ENCODE results near the gene FBXL17. TPM values are rescaled to one million over a fixed set of nuclear protein-coding genes. Genes with fewer than 3 reads are reported as not detected.

The FBXL17 gene
- total RNA-seq, 1 experiment from 2014 or later, result 5.3 TPM

- Histone ChIP-seq H3K79me2 (ENCODE audit: insufficient read depth, low read length) (no peaks in the 10 kb centered on the region), H2BK12ac (ENCODE audit: insufficient read length, low read depth, low read length) (no peak overlapping the region), H3K23me2 (ENCODE audit: insufficient read length, low read depth, low read length, poor library complexity, severe bottlenecking) (no peaks in the 10 kb centered on the region), H4K91ac (ENCODE audit: insufficient read length, low read depth, low read length) (no peak overlapping the region), H2BK20ac (ENCODE audit: low read depth, low read length, poor library complexity, severe bottlenecking) (no peak overlapping the region), H3K9ac (ENCODE audit: extremely low read depth, insufficient read length, low read length) (no peak overlapping the region), H2BK120ac (ENCODE audit: low read depth, low read length, poor library complexity, severe bottlenecking) (no peak overlapping the region), H3K23ac (ENCODE audit: insufficient read length, low read depth, low read length) (no peak overlapping the region), H3K56ac (ENCODE audit: insufficient read length, low read depth, low read length) (no peak overlapping the region), H2BK15ac (ENCODE audit: low read depth, low read length) (no peak overlapping the region), H4K5ac (ENCODE audit: insufficient read length, low read depth, low read length) (no peak overlapping the region), H2AK5ac (ENCODE audit: insufficient read length, low read length) (no peak overlapping the region), H3K79me1 (ENCODE audit: insufficient read depth, low read depth, low read length, poor library complexity, severe bottlenecking) (no peaks in the 10 kb centered on the region), H3K4ac (ENCODE audit: low read depth, low read length) (no peak overlapping the region), H3K27ac (ENCODE audit: insufficient read length, low read depth, low read length) (no peak overlapping the region), H3K4me2 (ENCODE audit: insufficient read depth, insufficient read length, low read length) (no peak overlapping the region), H3K9me3 (ENCODE audit: control insufficient read depth, low read depth, low read length) (no peaks in the 10 kb centered on the region), H3T11ph (ENCODE audit: low read length) (no peak overlapping the region), H4K8ac (replicated peaks; ENCODE audit: insufficient read length, low read depth, low read length) (no peak overlapping the region), H3K4me1 (ENCODE audit: insufficient read depth, low read length) (peaks cover 2% of the 10 kb centered on the region; the same call in 1 of the 2 replicates), H3K18ac (ENCODE audit: insufficient read length, low read depth, low read length) (peak overlapping the region; percentile 13), H2BK5ac (ENCODE audit: insufficient read length, low read length) (no peak overlapping the region), H2AFZ (ENCODE audit: low read length) (no peak overlapping the region), H3K27me3 (ENCODE audit: insufficient read depth, low read length) (no peaks in the 10 kb centered on the region), H3K14ac (ENCODE audit: insufficient read depth, low read length) (no peak overlapping the region), H4K20me1 (ENCODE audit: control insufficient read depth, insufficient read depth, insufficient read length) (no peaks in the 10 kb centered on the region)
- DNase-seq, result no peak
- no peak for TF ChIP-seq CTCF (conservative IDR thresholded peaks at IDR 0.05)
- H3K9me3 Mint-ChIP-seq, result no peaks in the 10 kb centered on the region
- peaks cover 51 to 60% of the 10 kb centered on the region in 2 experiments for H3K4me1 Mint-ChIP-seq
- no peak overlapping the region for H3K4me3 Mint-ChIP-seq
- H3K27ac Mint-ChIP-seq, result peak overlapping the region in 2 of 3 experiments; percentile 60 to 74; a peak in 1 of 7 replicates
- no CpG with 5 or more reads among the region's 1 CpG for WGBS (ENCODE audit: extremely low coverage, insufficient read length, low lambda C conversion rate)
- H3K36me3 Mint-ChIP-seq (ENCODE audit: insufficient read depth in 1 of 3, low read depth in 3 of 3), result no peaks in the 10 kb centered on the region
- no peaks in the 10 kb centered on the region for H3K27me3 Mint-ChIP-seq (ENCODE audit: low read depth)
Measured at GRCh38 chr5:107935645-107936044, 446.3 kb downstream of the FBXL17 start.
